22Rv1 (cell line): ENCODE measurements around the gene SAMD8.

Experiments
- ZFX ChIP-seq: fragments of 450-650 bp; IDR thresholded peaks from 2 replicates; pipeline ENCODE4 v1.6.1; 2017; ENCODE audit warnings: antibody characterized with exemption, borderline replicate concordance
- TF ChIP-seq, protein P1 (sequence below): fragments of 450-650 bp; IDR thresholded peaks from 2 replicates; pipeline ENCODE4 v1.5.1; 2017; ENCODE audit warnings: mild to moderate bottlenecking

DNA sequence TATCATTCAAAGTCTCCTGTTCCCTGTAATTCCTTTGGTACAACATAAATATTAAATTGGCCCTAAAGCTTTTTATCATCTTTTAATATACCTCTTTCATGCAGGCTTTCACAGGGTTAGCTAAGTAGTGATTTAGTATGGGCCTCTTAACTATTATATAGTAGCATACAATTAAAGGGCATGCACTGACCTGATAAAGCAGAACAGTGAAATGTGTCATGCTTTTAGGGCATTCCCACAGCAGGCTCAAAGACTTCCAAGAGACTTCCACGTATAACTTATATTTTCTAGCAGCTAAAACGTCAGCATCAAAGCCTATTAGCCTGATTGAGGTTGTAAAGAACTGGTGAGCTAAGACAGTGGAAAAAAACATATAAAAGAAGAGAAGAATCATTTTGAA lies 35.3 kb downstream of the SAMD8 start:
- TF ChIP-seq, protein P1, sequence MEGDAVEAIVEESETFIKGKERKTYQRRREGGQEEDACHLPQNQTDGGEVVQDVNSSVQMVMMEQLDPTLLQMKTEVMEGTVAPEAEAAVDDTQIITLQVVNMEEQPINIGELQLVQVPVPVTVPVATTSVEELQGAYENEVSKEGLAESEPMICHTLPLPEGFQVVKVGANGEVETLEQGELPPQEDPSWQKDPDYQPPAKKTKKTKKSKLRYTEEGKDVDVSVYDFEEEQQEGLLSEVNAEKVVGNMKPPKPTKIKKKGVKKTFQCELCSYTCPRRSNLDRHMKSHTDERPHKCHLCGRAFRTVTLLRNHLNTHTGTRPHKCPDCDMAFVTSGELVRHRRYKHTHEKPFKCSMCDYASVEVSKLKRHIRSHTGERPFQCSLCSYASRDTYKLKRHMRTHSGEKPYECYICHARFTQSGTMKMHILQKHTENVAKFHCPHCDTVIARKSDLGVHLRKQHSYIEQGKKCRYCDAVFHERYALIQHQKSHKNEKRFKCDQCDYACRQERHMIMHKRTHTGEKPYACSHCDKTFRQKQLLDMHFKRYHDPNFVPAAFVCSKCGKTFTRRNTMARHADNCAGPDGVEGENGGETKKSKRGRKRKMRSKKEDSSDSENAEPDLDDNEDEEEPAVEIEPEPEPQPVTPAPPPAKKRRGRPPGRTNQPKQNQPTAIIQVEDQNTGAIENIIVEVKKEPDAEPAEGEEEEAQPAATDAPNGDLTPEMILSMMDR, result no peak
- no peak for TF ChIP-seq ZFX
